ENCODE results near the gene GABRR3.

The GABRR3 gene

DNA sequence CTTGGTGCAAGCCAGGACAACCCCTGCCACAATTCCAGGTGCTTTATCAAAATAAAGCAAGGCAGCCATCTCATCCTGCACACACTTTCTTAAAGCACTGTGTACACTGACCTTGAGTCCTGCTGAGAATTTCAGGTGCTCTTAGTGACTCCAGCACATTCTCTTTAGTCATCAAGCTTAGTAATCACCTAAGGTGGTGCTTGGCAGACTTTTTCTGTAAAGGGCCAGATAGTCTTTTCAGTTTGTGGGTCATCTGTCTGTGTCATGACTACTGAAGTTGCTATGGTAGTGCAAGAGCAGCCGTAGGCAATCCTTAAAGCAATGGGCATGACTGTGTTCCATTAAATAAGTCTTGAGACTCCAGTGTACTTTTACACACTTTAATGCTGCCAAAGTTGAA, 99.3 kb downstream of the GABRR3 start:
- H3K4me3 ChIP-seq (ENCODE audit: low read depth, low read length): no peak overlapping the region
- TF ChIP-seq, protein P1, sequence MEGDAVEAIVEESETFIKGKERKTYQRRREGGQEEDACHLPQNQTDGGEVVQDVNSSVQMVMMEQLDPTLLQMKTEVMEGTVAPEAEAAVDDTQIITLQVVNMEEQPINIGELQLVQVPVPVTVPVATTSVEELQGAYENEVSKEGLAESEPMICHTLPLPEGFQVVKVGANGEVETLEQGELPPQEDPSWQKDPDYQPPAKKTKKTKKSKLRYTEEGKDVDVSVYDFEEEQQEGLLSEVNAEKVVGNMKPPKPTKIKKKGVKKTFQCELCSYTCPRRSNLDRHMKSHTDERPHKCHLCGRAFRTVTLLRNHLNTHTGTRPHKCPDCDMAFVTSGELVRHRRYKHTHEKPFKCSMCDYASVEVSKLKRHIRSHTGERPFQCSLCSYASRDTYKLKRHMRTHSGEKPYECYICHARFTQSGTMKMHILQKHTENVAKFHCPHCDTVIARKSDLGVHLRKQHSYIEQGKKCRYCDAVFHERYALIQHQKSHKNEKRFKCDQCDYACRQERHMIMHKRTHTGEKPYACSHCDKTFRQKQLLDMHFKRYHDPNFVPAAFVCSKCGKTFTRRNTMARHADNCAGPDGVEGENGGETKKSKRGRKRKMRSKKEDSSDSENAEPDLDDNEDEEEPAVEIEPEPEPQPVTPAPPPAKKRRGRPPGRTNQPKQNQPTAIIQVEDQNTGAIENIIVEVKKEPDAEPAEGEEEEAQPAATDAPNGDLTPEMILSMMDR (IDR thresholded peaks at IDR 0.05; ENCODE audit: low read depth, low read length): no peak
